ENCODE results near the gene TCIRG1.

DNA sequence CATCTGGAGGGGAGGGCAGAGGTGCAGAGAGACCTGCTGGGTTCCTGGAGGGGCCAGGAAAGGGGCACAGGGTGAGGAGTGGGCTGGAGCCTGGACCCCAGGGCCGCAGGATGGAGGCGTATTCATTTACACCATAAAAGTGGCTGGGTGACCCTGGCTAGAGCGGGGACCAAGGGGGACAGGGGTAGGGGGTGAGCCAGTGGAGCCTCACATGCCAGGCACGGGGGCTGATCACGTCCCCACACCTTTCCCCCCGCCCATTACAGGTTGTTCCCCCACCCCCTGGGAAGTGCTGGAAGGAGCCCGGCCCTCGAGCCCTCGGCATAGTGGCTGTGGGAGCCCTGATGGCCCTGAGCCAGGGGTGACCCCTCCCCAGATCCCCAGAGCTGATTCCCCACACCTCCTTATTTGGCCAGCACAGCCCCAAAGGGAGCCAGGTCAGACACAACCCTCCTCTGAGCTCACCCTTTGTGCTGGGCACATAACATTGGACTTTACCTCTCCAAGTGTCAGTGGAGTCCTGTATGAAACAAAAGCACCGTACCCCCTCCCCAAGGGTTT is 781 bp downstream of the TCIRG1 start:
- no peak for TF ChIP-seq CTCF (IDR thresholded peaks at IDR 0.05)
- no peak for TF ChIP-seq POLR2AphosphoS5 (IDR thresholded peaks at IDR 0.05)
- no peak for TF ChIP-seq POLR2A (IDR thresholded peaks at IDR 0.05)

Data from breast epithelium (tissue), 3 donors.